ENCODE data around the gene UGT1A10. TPM values are rescaled to one million over a fixed set of nuclear protein-coding genes. Genes with fewer than 3 reads are reported as not detected.
"Not testable (repeated sequence)": the region's sequence is repeated elsewhere in the genome, so short reads cannot be mapped to it uniquely, and the experiment has no call there.

UGT1A10 gene
- not detected for total RNA-seq

- H3K9me3 Mint-ChIP-seq; DNase-seq; intact Hi-C loops (cut with micrococcal nuclease); H3K4me3 Mint-ChIP-seq; H3K4me1 Mint-ChIP-seq (ENCODE audit: low read depth); H3K27ac Mint-ChIP-seq; CTCF ChIA-PET; H3K36me3 Mint-ChIP-seq; POLR2A ChIA-PET: not testable (repeated sequence)
- peaks cover 12% of the 10 kb centered on the region for H3K27me3 Mint-ChIP-seq
Observed at GRCh38 chr2:233636306-233636705, at the start of gene UGT1A10. Gene UGT1A10, plus strand, starts transcription at chr2:233636448. Its CDS starts 75 bp downstream, at chr2:233636523.

DNA sequence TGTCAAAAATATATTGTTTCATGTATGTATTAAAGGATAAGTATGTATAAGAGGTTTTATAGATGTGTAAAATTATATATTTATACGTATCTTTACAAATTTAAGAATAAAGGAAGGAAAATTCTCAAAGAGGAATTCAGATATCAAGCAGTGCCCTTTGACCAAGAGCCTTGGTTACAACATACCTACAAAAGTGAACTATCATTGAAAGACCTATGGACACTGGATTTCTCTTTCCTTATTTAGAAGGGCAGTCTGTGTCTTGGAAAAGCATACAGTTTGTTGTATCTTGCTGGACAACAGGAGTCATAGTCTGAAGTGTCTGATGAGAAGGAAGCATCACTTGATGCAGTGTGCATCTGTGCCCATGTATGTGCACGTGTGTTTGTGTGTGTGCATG, 47.8 kb upstream of the UGT1A10 start:
- DNase-seq: no peak
- ChIA-PET CTCF (no interaction called here), POLR2A (no interaction called here)
- H3K9me3 Mint-ChIP-seq: no peaks in the 10 kb centered on the region
- intact Hi-C loops (cut with micrococcal nuclease): no loop called here
- H3K27me3 Mint-ChIP-seq: peaks cover 28% of the 10 kb centered on the region
- no peaks in the 10 kb centered on the region for H3K36me3 Mint-ChIP-seq
- no peak overlapping the region for H3K27ac Mint-ChIP-seq
- H3K4me3 Mint-ChIP-seq: no peak overlapping the region
- H3K4me1 Mint-ChIP-seq (ENCODE audit: low read depth): no peaks in the 10 kb centered on the region

DNA sequence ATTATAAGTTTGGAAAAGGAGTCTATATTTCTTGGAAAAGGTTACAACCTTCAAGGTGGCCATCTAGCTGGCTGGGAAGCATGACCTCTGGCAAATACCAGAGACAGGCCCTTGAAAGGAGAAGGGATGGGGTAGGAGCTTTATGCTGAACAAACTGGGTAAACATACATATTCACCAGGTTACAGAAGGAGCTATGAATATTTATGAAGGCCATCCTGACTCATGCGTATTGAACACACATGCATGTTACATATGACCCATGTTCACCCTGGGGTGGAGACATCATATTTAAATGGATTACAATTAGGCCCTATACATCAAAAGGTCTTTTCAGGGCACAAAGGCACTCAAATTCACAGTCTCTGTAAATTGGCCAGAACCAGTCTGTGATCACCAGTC, 43.5 kb upstream of the UGT1A10 start:
- H3K27ac Mint-ChIP-seq; POLR2A ChIA-PET; DNase-seq; CTCF ChIA-PET; intact Hi-C loops (cut with micrococcal nuclease); H3K4me3 Mint-ChIP-seq; H3K36me3 Mint-ChIP-seq; H3K4me1 Mint-ChIP-seq (ENCODE audit: low read depth); H3K9me3 Mint-ChIP-seq: not testable (repeated sequence)
- peaks cover 13% of the 10 kb centered on the region for H3K27me3 Mint-ChIP-seq

GRCh38 chr2:233593201-233593600, 43.0 kb upstream of the UGT1A10 start:
- Mint-ChIP-seq H3K4me3 (no peak overlapping the region), H3K27ac (no peak overlapping the region), H3K36me3 (no peaks in the 10 kb centered on the region), H3K27me3 (peaks cover 9% of the 10 kb centered on the region), H3K9me3 (no peaks in the 10 kb centered on the region), H3K4me1 (ENCODE audit: low read depth) (no peaks in the 10 kb centered on the region)
- intact Hi-C loops (cut with micrococcal nuclease): no loop called here
- ChIA-PET CTCF (no interaction called here), POLR2A (no interaction called here)
- no peak for DNase-seq

DNA sequence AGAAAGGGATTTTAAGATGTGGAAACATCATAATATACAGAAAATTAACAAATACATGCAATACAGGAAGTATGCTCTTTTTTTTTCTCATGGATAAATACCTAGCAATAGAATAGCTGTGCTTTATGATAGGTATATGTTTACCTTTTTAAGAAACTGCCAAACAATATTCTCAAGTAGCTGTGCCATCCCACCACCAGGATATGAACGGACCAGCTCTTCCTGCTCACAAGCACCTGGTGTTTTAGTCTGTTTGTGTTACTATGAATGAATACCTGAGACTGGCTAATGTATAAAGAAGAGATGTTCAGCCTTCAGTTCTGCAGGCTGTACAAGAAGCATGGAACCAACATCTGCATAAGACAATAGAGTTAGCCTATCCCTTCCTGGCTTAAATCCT, 38.7 kb upstream of the UGT1A10 start:
- ChIA-PET CTCF (no interaction called here), POLR2A (no interaction called here)
- no peak overlapping the region for H3K27ac Mint-ChIP-seq
- H3K27me3 Mint-ChIP-seq: peaks cover 15% of the 10 kb centered on the region
- H3K9me3 Mint-ChIP-seq: peaks cover 1% of the 10 kb centered on the region
- no peak for DNase-seq
- H3K4me3 Mint-ChIP-seq: no peak overlapping the region
- no peaks in the 10 kb centered on the region for H3K4me1 Mint-ChIP-seq (ENCODE audit: low read depth)
- no peaks in the 10 kb centered on the region for H3K36me3 Mint-ChIP-seq
- intact Hi-C loops (cut with micrococcal nuclease): no loop called here

GRCh38 chr2:233598952-233599351, 37.3 kb upstream of the UGT1A10 start:
- intact Hi-C loops (cut with micrococcal nuclease): no loop called here
- CTCF ChIA-PET: no interaction called here
- H3K27me3 Mint-ChIP-seq: peaks cover 19% of the 10 kb centered on the region

DNA sequence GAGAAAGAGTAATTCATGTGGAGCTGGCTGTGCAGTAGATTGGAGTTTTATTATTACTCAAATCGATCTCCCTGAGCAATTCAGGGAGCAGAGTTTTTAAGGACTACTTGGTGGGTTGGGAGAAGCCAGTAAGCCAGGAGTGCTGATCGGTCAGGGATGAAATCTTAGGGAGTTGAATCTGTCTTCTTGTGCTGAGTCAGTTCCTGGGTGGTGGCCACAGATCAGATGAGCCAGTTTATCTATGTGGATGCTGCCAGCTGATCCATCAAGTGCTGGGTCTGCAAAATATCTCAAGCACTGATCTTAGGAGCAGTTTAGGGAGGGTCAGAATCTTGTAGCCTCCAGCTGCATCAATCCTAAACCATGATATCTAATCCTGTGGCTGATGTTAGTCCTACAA, 35.9 kb upstream of the UGT1A10 start:
- H3K4me3 Mint-ChIP-seq: no peak overlapping the region
- POLR2A ChIA-PET: no interaction called here
- H3K4me1 Mint-ChIP-seq (ENCODE audit: low read depth): no peaks in the 10 kb centered on the region
- peaks cover 5% of the 10 kb centered on the region for H3K9me3 Mint-ChIP-seq
- CTCF ChIA-PET: no interaction called here
- H3K27me3 Mint-ChIP-seq: peaks cover 23% of the 10 kb centered on the region
- no peak for DNase-seq
- intact Hi-C loops (cut with micrococcal nuclease): no loop called here
- no peaks in the 10 kb centered on the region for H3K36me3 Mint-ChIP-seq
- H3K27ac Mint-ChIP-seq: no peak overlapping the region

More at GRCh38 chr2:233598952-233599351, 37.3 kb upstream of the UGT1A10 start:
- H3K27ac Mint-ChIP-seq: no peak overlapping the region
- DNase-seq: no peak
- peaks cover 5% of the 10 kb centered on the region for H3K9me3 Mint-ChIP-seq
- POLR2A ChIA-PET: no interaction called here
- no peaks in the 10 kb centered on the region for H3K4me1 Mint-ChIP-seq (ENCODE audit: low read depth)
- H3K36me3 Mint-ChIP-seq: no peaks in the 10 kb centered on the region
- no peak overlapping the region for H3K4me3 Mint-ChIP-seq

DNA sequence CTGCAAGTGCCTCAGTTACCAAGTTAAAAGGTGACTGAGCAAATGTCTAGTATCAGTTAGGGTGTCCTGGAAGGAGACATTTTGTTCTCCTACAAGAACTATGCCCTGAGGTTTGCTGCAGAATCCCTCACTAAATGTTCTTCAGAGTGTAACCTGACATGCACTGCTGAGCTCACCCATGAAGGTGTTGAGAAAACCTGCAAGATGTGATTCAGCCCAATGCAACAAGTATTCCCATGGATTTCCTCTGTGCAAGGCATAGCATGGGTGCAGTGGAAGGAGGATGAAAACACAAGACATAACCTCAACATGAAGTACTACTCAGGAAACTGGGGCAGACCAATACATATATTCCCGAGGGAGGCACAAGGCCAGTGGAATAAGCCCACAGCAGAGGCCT, 34.2 kb upstream of the UGT1A10 start:
- CTCF ChIA-PET: interaction anchor here (1.8 kb wide), 1 partner anchor 110 kb away, joined by 6 read pairs; the partner anchor contains the start of gene UGT1A5

GRCh38 chr2:233603520-233603919, 32.7 kb upstream of the UGT1A10 start:
- no peaks in the 10 kb centered on the region for H3K4me1 Mint-ChIP-seq (ENCODE audit: low read depth)
- POLR2A ChIA-PET: no interaction called here

More for the DNA sequence above, 34.2 kb upstream of the UGT1A10 start:
- no peak for DNase-seq
- intact Hi-C loops (cut with micrococcal nuclease): no loop called here
- no peaks in the 10 kb centered on the region for H3K4me1 Mint-ChIP-seq (ENCODE audit: low read depth)
- peaks cover 23% of the 10 kb centered on the region for H3K27me3 Mint-ChIP-seq
- H3K36me3 Mint-ChIP-seq: no peaks in the 10 kb centered on the region
- POLR2A ChIA-PET: no interaction called here
- H3K9me3 Mint-ChIP-seq: peaks cover 5% of the 10 kb centered on the region
- H3K4me3 Mint-ChIP-seq: no peak overlapping the region
- H3K27ac Mint-ChIP-seq: no peak overlapping the region

DNA sequence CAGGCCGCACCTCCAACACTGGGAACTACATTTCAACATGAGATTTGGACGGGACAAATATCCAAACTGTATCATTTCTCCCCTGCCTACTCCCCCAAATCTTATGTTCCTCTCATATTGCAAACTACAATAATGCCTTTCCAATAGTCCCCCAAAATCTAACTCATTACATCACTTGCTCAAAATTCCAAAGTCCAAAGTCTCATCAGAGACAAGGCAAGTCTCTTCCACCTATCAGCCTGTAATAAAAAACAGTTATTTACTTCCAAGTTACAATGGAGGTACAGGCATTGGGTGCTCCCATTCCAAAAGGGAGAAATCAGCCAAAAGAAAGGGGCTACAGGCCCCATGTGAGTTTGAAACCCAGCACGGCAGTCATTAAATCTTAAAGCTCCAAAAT, 31.4 kb upstream of the UGT1A10 start:
- ChIA-PET POLR2A (no interaction called here), CTCF (no interaction called here)
- no peak for DNase-seq
- intact Hi-C loops (cut with micrococcal nuclease): no loop called here
- no peaks in the 10 kb centered on the region for H3K4me1 Mint-ChIP-seq (ENCODE audit: low read depth)
- H3K27me3 Mint-ChIP-seq: peaks cover 19% of the 10 kb centered on the region
- no peaks in the 10 kb centered on the region for H3K36me3 Mint-ChIP-seq
- H3K9me3 Mint-ChIP-seq: peaks cover 5% of the 10 kb centered on the region
- no peak overlapping the region for H3K4me3 Mint-ChIP-seq
- H3K27ac Mint-ChIP-seq: no peak overlapping the region

More at GRCh38 chr2:233603520-233603919, 32.7 kb upstream of the UGT1A10 start:
- no peak overlapping the region for H3K4me3 Mint-ChIP-seq
- peaks cover 21% of the 10 kb centered on the region for H3K27me3 Mint-ChIP-seq
- no peak overlapping the region for H3K27ac Mint-ChIP-seq
- DNase-seq: no peak
- intact Hi-C loops (cut with micrococcal nuclease): no loop called here
- CTCF ChIA-PET: no interaction called here
- peaks cover 5% of the 10 kb centered on the region for H3K9me3 Mint-ChIP-seq
- no peaks in the 10 kb centered on the region for H3K36me3 Mint-ChIP-seq

DNA sequence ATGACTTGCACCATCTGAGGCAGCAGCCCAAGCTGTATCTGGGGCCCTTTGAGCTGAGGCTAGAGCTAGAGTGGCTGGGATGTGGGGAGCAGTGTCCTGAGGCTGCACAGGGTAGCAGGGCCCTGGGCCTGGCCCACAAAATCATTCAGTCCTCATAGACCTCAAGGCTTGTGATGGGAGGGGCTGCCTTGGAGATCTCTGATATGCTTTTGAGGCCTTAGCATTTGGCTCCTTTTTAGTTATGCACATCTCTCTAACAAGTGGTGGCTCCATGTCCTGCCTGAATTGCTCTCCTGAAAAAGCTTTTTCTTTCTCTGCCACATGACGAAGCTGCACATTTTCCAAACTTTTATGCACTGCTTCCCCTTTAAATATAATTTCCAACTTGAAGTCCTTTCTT, 30.6 kb upstream of the UGT1A10 start:
- no peak overlapping the region for H3K27ac Mint-ChIP-seq
- H3K4me1 Mint-ChIP-seq (ENCODE audit: low read depth): no peaks in the 10 kb centered on the region
- no peak overlapping the region for H3K4me3 Mint-ChIP-seq
- peaks cover 14% of the 10 kb centered on the region for H3K27me3 Mint-ChIP-seq
- intact Hi-C loops (cut with micrococcal nuclease): no loop called here
- DNase-seq: no peak
- ChIA-PET POLR2A (no interaction called here), CTCF (no interaction called here)
- peaks cover under 1% of the 10 kb centered on the region for H3K36me3 Mint-ChIP-seq
- H3K9me3 Mint-ChIP-seq: peaks cover 10% of the 10 kb centered on the region

GRCh38 chr2:233611284-233611683, 25.0 kb upstream of the UGT1A10 start:
- no peaks in the 10 kb centered on the region for H3K4me1 Mint-ChIP-seq (ENCODE audit: low read depth)
- peaks cover 29% of the 10 kb centered on the region for H3K27me3 Mint-ChIP-seq
- H3K9me3 Mint-ChIP-seq: peaks cover 29% of the 10 kb centered on the region
- CTCF ChIA-PET: no interaction called here
- H3K27ac Mint-ChIP-seq: no peak overlapping the region
- POLR2A ChIA-PET: no interaction called here
- no peak for DNase-seq
- peaks cover 5% of the 10 kb centered on the region for H3K36me3 Mint-ChIP-seq
- no peak overlapping the region for H3K4me3 Mint-ChIP-seq
- intact Hi-C loops (cut with micrococcal nuclease): no loop called here

- CTCF ChIA-PET; H3K27ac Mint-ChIP-seq; H3K36me3 Mint-ChIP-seq; intact Hi-C loops (cut with micrococcal nuclease); DNase-seq; POLR2A ChIA-PET; H3K4me3 Mint-ChIP-seq; H3K4me1 Mint-ChIP-seq (ENCODE audit: low read depth): not testable (repeated sequence)
- H3K27me3 Mint-ChIP-seq: peaks cover 55% of the 10 kb centered on the region
- H3K9me3 Mint-ChIP-seq: peaks cover 12% of the 10 kb centered on the region
Observed at GRCh38 chr2:233617476-233617875, 18.8 kb upstream of the UGT1A10 start, which contains the start of gene UGT1A8. Gene UGT1A8, plus strand, starts transcription at chr2:233617633. Its CDS starts 75 bp downstream, at chr2:233617708.

DNA sequence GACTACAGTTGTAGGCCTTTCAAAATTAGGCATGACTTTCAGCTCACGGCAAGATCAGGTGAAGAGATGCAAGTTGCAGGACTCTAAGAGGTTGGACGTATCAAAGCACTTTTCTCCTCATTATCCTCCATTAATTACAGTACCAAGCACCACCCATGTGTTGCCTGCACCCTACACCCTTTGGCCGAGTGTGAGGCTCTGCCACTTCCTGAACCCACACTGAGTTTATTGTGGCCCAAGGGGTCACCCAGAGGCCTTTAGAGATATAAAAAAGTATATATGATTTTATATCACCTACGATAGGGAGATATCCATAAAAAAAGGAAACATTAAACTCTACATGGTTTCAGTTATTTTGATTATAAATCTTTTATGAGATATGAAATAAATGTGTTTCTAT, 16.0 kb upstream of the UGT1A10 start:
- peaks cover 46% of the 10 kb centered on the region for H3K27me3 Mint-ChIP-seq
- H3K4me1 Mint-ChIP-seq (ENCODE audit: low read depth): no peaks in the 10 kb centered on the region
- no peak overlapping the region for H3K4me3 Mint-ChIP-seq
- intact Hi-C loops (cut with micrococcal nuclease): no loop called here
- ChIA-PET CTCF (no interaction called here), POLR2A (no interaction called here)
- H3K27ac Mint-ChIP-seq: no peak overlapping the region
- H3K36me3 Mint-ChIP-seq: no peaks in the 10 kb centered on the region
- H3K9me3 Mint-ChIP-seq: peaks cover 3% of the 10 kb centered on the region
- no peak for DNase-seq
